ENCODE measurements around the gene CYP2D6.
"Not testable (repeated sequence)": the region's sequence is repeated elsewhere in the genome, so short reads cannot be mapped to it uniquely, and the experiment has no call there.

Gene CYP2D6

GRCh38 chr22:42131562-42131961 is 952 bp upstream of the CYP2D6 start:
- no peak for DNase-seq

GRCh38 chr22:42130182-42130581 is 428 bp downstream of the CYP2D6 start:
- DNase-seq = not testable (repeated sequence)

GRCh38 chr22:42128776-42129694 is 1.6 kb downstream of the CYP2D6 start:
- not testable (repeated sequence) for DNase-seq

GRCh38 chr22:42128007-42128406 is 2.6 kb downstream of the CYP2D6 start:
- not testable (repeated sequence) for DNase-seq

- no peak for DNase-seq
Measured at GRCh38 chr22:42127606-42128005, 3.0 kb downstream of the CYP2D6 start.

- not testable (repeated sequence) for DNase-seq
Measured at GRCh38 chr22:42123529-42123928, 7.1 kb downstream of the CYP2D6 start.

GRCh38 chr22:42120231-42121021 is 10.2 kb downstream of the CYP2D6 start:
- DNase-seq = not testable (repeated sequence)

GRCh38 chr22:42116848-42117424 is 13.7 kb downstream of the CYP2D6 start:
- DNase-seq = no peak

- not testable (repeated sequence) for DNase-seq
Measured at GRCh38 chr22:42115420-42115830, 15.2 kb downstream of the CYP2D6 start.

- no peak for DNase-seq
Measured at GRCh38 chr22:42114721-42115120, 15.9 kb downstream of the CYP2D6 start.

GRCh38 chr22:42112793-42113192 is 17.8 kb downstream of the CYP2D6 start:
- peak; percentile 28 for DNase-seq

- DNase-seq = no peak
Measured at GRCh38 chr22:42111798-42112197, 18.8 kb downstream of the CYP2D6 start.

GRCh38 chr22:42108848-42109247 is 21.8 kb downstream of the CYP2D6 start:
- DNase-seq = no peak

GRCh38 chr22:42104332-42104860 is 26.2 kb downstream of the CYP2D6 start:
- not testable (repeated sequence) for DNase-seq

- DNase-seq = no peak
Measured at GRCh38 chr22:42101199-42101598, 29.4 kb downstream of the CYP2D6 start.

- no peak for DNase-seq
Measured at GRCh38 chr22:42091455-42091782, 39.2 kb downstream of the CYP2D6 start.

GRCh38 chr22:42090596-42091454 is 39.8 kb downstream of the CYP2D6 start, which contains the start of gene NDUFA6:
Gene NDUFA6 (minus strand): TSS chr22:42090772. CDS start chr22:42090744, 28 bp downstream.
- peak; percentile 98 for DNase-seq

- DNase-seq = no peak
Measured at GRCh38 chr22:42086051-42086450, 44.6 kb downstream of the CYP2D6 start.

- no peak for DNase-seq
Measured at GRCh38 chr22:42084874-42085273, 45.7 kb downstream of the CYP2D6 start.

GRCh38 chr22:42083119-42083518 is 47.5 kb downstream of the CYP2D6 start:
- no peak for DNase-seq

- DNase-seq = peak; percentile 32
Measured at GRCh38 chr22:42080287-42080686, 50.3 kb downstream of the CYP2D6 start.

Measured in NCI-H1694 (cell line).